Measurements from ENCODE around the gene OTOS. TPM values are rescaled to one million over a fixed set of nuclear protein-coding genes. Genes with fewer than 3 reads are reported as not detected.

Gene OTOS
- total and polyA plus RNA-seq, 2 of the 13 experiments (the other 11 are each of a cell fraction or from before 2014, with no cell fraction given), result not detected

- TF ChIP-seq GLI4 (CRISPR knock-in tag; IDR thresholded peaks at IDR 0.05; ENCODE audit: borderline replicate concordance), result no peak
- TF ChIP-seq HNRNPL (IDR thresholded peaks at IDR 0.05; ENCODE audit: low read depth, low read length), result no peak
Observed at GRCh38 chr2:240142859-240143258, 2.4 kb upstream of the OTOS start (continued).

- BruUV-seq (replicated peaks), result no TSS peak
- CTCF ChIA-PET (ENCODE audit: low intra/inter-chr PET ratio, low total read pairs), result interaction anchor here (0.6 to 4.2 kb wide), 2 partner anchors 80 to 1661 kb away, joined by 3 to 103 read pairs; no protein-coding TSS in a partner anchor
Observed at GRCh38 chr2:240142256-240142775, 1.9 kb upstream of the OTOS start.

More at GRCh38 chr2:240142256-240142775, 1.9 kb upstream of the OTOS start:
- Histone ChIP-seq H3K4me1 (ENCODE audit: insufficient read depth, low read length) (peaks cover 19% of the 10 kb centered on the region; the same call in 1 of the 2 replicates), H2AFZ (ENCODE audit: low read length) (no peak overlapping the region), H3K9ac (ENCODE audit: insufficient read depth, low read depth, low read length) (no peak overlapping the region), H3K27ac (ENCODE audit: extremely low read length, insufficient read depth, low read length) (no peak overlapping the region), H3K79me2 (ENCODE audit: insufficient read depth, low read length) (no peaks in the 10 kb centered on the region), H3K4me3 (replicated peaks in 1 of 3; ENCODE audit: insufficient read depth in 1 of 3, low read depth in 2 of 3, low read length in 3 of 3) (no peak overlapping the region), H3K4me2 (ENCODE audit: low read depth, low read length) (no peak overlapping the region), H3K27me3 (ENCODE audit: control insufficient read depth in 1 of 2, insufficient read depth in 2 of 2, low read length in 2 of 2) (peaks cover 11 to 78% of the 10 kb centered on the region in 2 experiments; a peak in 4 of 5 replicates), H4K20me1 (ENCODE audit: insufficient read depth, low read length) (no peaks in the 10 kb centered on the region), H3K9me3 (ENCODE audit: low read length) (no peaks in the 10 kb centered on the region), H3K36me3 (replicated peaks in 1 of 2; ENCODE audit: control insufficient read depth in 1 of 2, insufficient read depth in 2 of 2, low read length in 2 of 2) (no peaks in the 10 kb centered on the region)
- FAIRE-seq (no peak), ATAC-seq (no peak), DNase-seq (ENCODE audit: low spot score) (no peak)
- POLR2A ChIA-PET, result no interaction called here
- no peak for TF ChIP-seq RXRA (CRISPR knock-in tag; IDR thresholded peaks at IDR 0.05)
- TF ChIP-seq, protein P1, sequence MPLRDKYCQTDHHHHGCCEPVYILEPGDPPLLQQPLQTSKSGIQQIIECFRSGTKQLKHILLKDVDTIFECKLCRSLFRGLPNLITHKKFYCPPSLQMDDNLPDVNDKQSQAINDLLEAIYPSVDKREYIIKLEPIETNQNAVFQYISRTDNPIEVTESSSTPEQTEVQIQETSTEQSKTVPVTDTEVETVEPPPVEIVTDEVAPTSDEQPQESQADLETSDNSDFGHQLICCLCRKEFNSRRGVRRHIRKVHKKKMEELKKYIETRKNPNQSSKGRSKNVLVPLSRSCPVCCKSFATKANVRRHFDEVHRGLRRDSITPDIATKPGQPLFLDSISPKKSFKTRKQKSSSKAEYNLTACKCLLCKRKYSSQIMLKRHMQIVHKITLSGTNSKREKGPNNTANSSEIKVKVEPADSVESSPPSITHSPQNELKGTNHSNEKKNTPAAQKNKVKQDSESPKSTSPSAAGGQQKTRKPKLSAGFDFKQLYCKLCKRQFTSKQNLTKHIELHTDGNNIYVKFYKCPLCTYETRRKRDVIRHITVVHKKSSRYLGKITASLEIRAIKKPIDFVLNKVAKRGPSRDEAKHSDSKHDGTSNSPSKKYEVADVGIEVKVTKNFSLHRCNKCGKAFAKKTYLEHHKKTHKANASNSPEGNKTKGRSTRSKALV (CRISPR knock-in tag; IDR thresholded peaks at IDR 0.05), result no peak
- WGBS (ENCODE audit: low lambda C conversion rate), result 39% methylated on average over 16 of the region's 16 CpGs
- intact Hi-C loops (cut with micrococcal nuclease; ENCODE audit: unreplicated experiment), result loop anchor here (10.0 kb wide), 1 partner anchor 208 kb away; no protein-coding TSS in a partner anchor
- in situ Hi-C loops (cut with HindIII; ENCODE audit: extremely low pct_ligation_motif_present, low pct_unique_long_range_greater_than_20kb), result loop anchor here (5.0 kb wide), 2 partner anchors 80 to 320 kb away; no protein-coding TSS in a partner anchor
